ENCODE data around the gene ZNHIT2. TPM values are rescaled to one million over a fixed set of nuclear protein-coding genes. Genes with fewer than 3 reads are reported as not detected.
"Not testable (repeated sequence)": the region's sequence is repeated elsewhere in the genome, so short reads cannot be mapped to it uniquely, and the experiment has no call there.

ZNHIT2 gene
- total RNA-seq, 2 donors from 2014 or later = 8.7 to 12.0 TPM

DNA sequence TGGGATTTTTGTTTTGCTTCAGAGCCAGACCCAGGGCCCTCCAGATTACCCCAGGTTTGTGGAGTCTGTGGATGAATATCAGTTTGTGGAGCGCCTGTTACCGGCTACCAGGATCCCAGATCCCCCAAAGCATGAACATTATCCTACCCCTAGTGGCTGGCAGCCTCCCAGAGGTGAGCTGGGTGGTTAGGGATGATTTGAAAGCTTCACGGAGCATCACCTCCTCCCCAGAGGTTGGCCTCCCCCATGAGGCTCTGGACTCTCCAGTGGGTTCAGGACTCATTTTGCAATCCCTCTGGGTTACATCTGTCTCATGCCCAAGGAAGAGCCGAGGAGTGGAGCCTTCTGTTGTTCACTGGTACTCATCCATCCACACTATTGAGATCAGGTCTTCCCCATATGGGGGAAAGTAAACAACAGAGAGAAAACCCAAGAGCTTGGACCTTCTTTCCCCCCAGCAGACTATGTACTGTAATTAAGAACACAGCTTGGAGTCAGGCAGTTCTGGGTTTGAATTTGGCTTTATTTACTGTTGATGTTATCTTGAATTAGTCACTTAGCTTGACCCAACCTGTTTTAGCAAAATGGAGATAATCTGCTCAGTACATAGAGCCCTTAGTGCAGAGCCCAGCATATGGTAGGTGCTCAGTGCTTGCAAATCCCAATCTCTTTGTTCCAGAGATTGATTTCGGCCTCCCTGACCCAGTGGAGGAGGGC, 7.1 kb upstream of the ZNHIT2 start:
- no peak for DNase-seq (ENCODE audit: low spot score)
- peaks cover 65% of the 10 kb centered on the region for H3K36me3 ChIP-seq
- TF ChIP-seq, protein P1, sequence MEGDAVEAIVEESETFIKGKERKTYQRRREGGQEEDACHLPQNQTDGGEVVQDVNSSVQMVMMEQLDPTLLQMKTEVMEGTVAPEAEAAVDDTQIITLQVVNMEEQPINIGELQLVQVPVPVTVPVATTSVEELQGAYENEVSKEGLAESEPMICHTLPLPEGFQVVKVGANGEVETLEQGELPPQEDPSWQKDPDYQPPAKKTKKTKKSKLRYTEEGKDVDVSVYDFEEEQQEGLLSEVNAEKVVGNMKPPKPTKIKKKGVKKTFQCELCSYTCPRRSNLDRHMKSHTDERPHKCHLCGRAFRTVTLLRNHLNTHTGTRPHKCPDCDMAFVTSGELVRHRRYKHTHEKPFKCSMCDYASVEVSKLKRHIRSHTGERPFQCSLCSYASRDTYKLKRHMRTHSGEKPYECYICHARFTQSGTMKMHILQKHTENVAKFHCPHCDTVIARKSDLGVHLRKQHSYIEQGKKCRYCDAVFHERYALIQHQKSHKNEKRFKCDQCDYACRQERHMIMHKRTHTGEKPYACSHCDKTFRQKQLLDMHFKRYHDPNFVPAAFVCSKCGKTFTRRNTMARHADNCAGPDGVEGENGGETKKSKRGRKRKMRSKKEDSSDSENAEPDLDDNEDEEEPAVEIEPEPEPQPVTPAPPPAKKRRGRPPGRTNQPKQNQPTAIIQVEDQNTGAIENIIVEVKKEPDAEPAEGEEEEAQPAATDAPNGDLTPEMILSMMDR (IDR thresholded peaks at IDR 0.05) = no peak

DNA sequence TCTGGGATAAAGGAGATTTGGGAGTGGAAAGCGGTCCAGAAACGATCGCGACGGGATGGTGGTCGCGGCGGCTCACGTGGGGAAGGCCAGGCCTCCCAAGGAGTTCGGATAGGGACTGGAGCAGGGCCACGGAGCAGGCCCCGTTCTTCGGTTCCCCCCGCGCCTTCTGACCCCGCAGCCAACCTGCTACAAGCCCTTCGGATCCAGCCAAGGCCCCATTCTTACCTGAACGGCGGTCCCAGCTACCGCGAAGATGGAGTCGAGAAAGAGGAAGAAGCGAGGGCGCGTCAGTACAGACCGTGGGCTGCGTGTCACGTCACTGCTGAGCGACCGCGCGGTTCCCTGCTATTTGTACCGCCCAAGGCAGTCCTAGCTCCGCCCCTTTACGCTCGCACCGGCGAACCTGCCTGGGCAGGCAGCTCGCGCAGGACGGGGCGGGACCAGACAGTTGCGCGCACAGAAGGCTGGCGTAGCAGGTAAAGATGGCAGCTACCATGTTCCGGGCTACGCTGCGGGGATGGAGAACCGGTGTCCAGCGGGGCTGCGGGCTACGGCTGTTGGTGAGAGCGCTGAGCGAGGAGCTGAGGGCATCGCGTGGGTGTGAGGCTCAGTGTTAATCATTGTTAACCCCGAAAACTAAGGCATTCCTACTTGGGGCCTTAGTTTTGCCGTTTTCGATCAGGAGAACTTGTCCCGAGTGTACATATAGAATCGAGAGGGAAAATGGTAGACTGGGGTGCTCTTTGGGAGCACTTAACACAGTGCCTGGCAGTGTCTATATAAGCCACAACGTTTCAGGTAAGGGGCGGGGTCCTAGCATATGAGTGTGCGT, 4.6 kb upstream of the ZNHIT2 start, which contains the start of the genes FAU and MRPL49:
TSS of gene FAU (minus strand) at position 270 of the 832 bp plus-strand sequence. CDS start 321 bp downstream, outside the sequence.
TSS of gene MRPL49 (plus strand) at position 457 of the 832 bp plus-strand sequence. CDS start at position 483, 26 bp downstream.
- H3K4me3 ChIP-seq = peak within 1 kb of the TSS; percentile 85 to 96
- H3K27me3 ChIP-seq = no peaks in the 10 kb centered on the region
- peaks cover 57% of the 10 kb centered on the region for H3K36me3 ChIP-seq
- peak within 1 kb of the TSS; percentile 91 to 92 for H3K27ac ChIP-seq
- peak; percentile 98 for DNase-seq (ENCODE audit: low spot score)
- H3K4me1 ChIP-seq = peaks cover 0 to 31% of the 10 kb centered on the region in 2 donors
- no peaks in the 10 kb centered on the region for H3K9me3 ChIP-seq
- TF ChIP-seq, protein P1 (IDR thresholded peaks at IDR 0.05) = no peak

More for the DNA sequence above, 7.1 kb upstream of the ZNHIT2 start:
- no peaks in the 10 kb centered on the region for H3K9me3 ChIP-seq
- no peak overlapping the region for H3K27ac ChIP-seq
- H3K27me3 ChIP-seq = no peaks in the 10 kb centered on the region
- no peak overlapping the region for H3K4me3 ChIP-seq
- H3K4me1 ChIP-seq = peaks cover 0 to 23% of the 10 kb centered on the region in 2 donors

DNA sequence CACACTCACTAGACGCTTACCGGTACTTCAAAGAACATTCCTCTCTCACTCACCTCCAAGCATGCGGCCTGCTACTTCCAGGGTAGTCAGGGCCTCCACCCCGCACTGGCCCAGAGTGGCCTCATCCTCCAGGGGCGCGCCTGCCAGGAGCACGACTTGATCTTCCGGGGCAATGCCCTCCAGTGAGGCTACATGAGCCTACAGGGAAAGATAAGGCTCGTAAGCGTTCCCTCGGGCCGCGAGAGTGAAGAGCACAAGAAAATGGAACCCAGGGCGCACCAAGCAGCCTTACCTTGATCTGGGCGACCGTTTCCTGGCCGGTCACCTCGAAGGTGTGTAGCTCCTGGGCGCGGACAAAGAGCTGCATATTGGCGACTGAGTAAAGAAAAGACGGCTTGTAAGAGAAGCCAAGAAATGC, 4.0 kb upstream of the ZNHIT2 start:
- Histone ChIP-seq H3K4me1 (peaks cover 0 to 37% of the 10 kb centered on the region in 2 donors), H3K4me3 (peak overlapping the region; percentile 85 to 96), H3K27ac (peak overlapping the region; percentile 91 to 92), H3K36me3 (peaks cover 51% of the 10 kb centered on the region), H3K27me3 (no peaks in the 10 kb centered on the region), H3K9me3 (no peaks in the 10 kb centered on the region)
- no peak for DNase-seq (ENCODE audit: low spot score)
- TF ChIP-seq, protein P1 (IDR thresholded peaks at IDR 0.05) = no peak

DNA sequence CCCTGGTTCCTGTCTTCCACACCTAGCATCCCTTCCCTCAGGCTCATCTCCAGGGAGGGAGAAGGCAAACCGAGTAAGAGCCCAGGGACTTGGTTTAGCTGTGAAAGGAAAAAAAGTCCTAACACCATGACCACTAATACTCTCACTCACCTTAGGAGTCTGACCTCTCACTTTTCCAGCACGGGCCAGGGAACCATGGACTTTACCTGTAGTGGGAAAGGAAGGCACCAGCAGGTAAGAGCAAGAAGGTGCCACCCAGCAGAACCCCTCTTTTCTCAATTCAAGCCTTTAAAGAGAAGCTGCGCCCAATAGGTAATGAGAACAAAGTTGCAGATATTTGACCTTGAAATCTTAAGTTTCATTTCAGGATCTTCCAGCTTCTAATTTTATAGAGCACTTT, 3.3 kb upstream of the ZNHIT2 start:
- H3K4me1 ChIP-seq = peaks cover 0 to 44% of the 10 kb centered on the region in 2 donors
- TF ChIP-seq, protein P1 (IDR thresholded peaks at IDR 0.05) = no peak
- peaks cover 47% of the 10 kb centered on the region for H3K36me3 ChIP-seq
- H3K4me3 ChIP-seq = peak overlapping the region; percentile 85 to 96
- no peak for DNase-seq (ENCODE audit: low spot score)
- H3K9me3 ChIP-seq = no peaks in the 10 kb centered on the region
- no peaks in the 10 kb centered on the region for H3K27me3 ChIP-seq
- peak overlapping the region; percentile 91 to 92 for H3K27ac ChIP-seq

DNA sequence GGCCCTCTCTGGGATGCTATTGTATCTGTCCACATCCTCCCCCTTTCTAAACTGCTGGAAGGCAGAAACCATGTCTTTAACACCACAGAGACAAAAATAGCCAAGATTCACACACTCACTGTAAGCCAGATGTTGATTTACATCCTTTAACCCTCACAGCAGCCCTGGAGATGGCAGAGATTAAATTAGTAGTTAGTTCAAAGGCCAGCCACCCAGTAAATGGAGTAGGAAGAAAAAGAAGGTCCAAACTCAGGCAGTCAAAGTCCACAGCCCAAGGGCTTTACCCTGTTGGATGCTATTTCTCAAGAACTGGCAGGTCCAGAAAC, 2.1 kb upstream of the ZNHIT2 start:
- peaks cover 35% of the 10 kb centered on the region for H3K36me3 ChIP-seq
- H3K4me1 ChIP-seq = peaks cover 0 to 47% of the 10 kb centered on the region in 2 donors

DNA sequence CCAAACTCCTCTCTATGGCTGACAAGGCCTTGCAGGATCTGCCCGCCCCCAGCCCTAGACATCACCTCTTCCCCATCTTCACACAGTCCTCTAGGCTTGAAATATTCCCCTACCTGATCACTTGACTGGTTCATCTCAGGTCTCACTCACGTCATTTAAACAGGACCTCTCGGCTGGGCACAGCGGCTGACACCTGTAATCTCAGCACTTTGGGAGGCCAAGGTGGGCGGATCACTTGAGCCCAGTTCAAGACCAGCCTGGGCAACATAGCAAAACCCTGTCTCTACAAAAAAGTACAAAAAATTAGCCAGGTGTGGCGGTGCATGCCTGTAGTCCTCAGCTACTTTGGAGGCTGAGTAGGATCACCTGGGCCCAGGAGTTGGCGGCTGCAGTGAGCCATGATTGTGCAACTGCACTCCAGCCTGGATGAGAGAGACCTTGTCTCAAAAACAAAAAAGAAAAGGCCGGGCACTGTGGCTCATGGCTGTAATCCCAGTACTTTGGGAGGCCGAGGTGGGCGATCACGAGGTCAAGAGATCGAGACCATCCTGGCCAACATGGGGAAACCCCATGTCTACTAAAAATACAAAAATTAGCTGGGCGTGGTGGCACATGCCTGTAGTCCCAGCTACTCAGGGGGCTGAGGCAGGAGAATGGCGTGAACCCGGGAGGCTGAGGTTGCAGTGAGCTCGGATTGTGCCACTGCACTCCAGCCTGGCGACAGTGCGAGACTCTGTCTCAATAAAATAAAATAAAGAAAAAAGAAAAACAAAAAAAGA, 1.6 kb upstream of the ZNHIT2 start:
- peaks cover 0 to 47% of the 10 kb centered on the region in 2 donors for H3K4me1 ChIP-seq
- H3K27me3 ChIP-seq; H3K9me3 ChIP-seq; DNase-seq (ENCODE audit: low spot score); H3K4me3 ChIP-seq: not testable (repeated sequence)
- peaks cover 34% of the 10 kb centered on the region for H3K36me3 ChIP-seq
- peak overlapping the region in 1 of 2 donors; percentile 8 for H3K27ac ChIP-seq

More for the DNA sequence above, 2.1 kb upstream of the ZNHIT2 start:
- DNase-seq (ENCODE audit: low spot score) = no peak
- Histone ChIP-seq H3K27ac (no peak overlapping the region), H3K4me3 (no peak overlapping the region), H3K9me3 (no peaks in the 10 kb centered on the region), H3K27me3 (no peaks in the 10 kb centered on the region)
- TF ChIP-seq, protein P1 (IDR thresholded peaks at IDR 0.05) = no peak

Data from right atrium auricular region (tissue), 2 donors.